Stimulated activated CD4-positive, alpha-beta T cell treated with anti-CD3 and anti-CD28 coated beads, Interleukin-12 subunit alpha, Interleukin-12 subunit beta, amount 100 ng/mL, for 4 hours (primary cell): Measurements from ENCODE around the gene CEP152.
"Not testable (repeated sequence)": the region's sequence is repeated elsewhere in the genome, so short reads cannot be mapped to it uniquely, and the experiment has no call there.

Source experiments
- DNase-seq: peaks from one replicate; pipeline ENCODE4 v3.0.0-alpha.2; 2020

The CEP152 gene

GRCh38 chr15:48810414-48811324 is at the start of gene CEP152:
CEP152 (minus strand) TSS chr15:48811069; CDS start chr15:48805649, 5,420 bp downstream.
- DNase-seq: peak; percentile 96

GRCh38 chr15:48859426-48859825 is 48.6 kb upstream of the CEP152 start:
- DNase-seq: no peak

GRCh38 chr15:48858401-48858800 is 47.5 kb upstream of the CEP152 start:
- no peak for DNase-seq

- no peak for DNase-seq
Observed at GRCh38 chr15:48856942-48857341, 46.1 kb upstream of the CEP152 start.

GRCh38 chr15:48855501-48856440 is 44.9 kb upstream of the CEP152 start:
- DNase-seq: no peak

GRCh38 chr15:48854434-48854833 is 43.6 kb upstream of the CEP152 start:
- DNase-seq: not testable (repeated sequence)

- DNase-seq: no peak
Observed at GRCh38 chr15:48851956-48852355, 41.1 kb upstream of the CEP152 start.

GRCh38 chr15:48850648-48851047 is 39.8 kb upstream of the CEP152 start:
- DNase-seq: no peak

- DNase-seq: no peak
Observed at GRCh38 chr15:48845123-48845522, 34.3 kb upstream of the CEP152 start.

- no peak for DNase-seq
Observed at GRCh38 chr15:48842501-48842900, 31.6 kb upstream of the CEP152 start.

GRCh38 chr15:48834756-48835155 is 23.9 kb upstream of the CEP152 start:
- no peak for DNase-seq

- DNase-seq: no peak
Observed at GRCh38 chr15:48833526-48834239, 22.8 kb upstream of the CEP152 start.

GRCh38 chr15:48832648-48833047 is 21.8 kb upstream of the CEP152 start:
- DNase-seq: no peak

GRCh38 chr15:48828906-48829305 is 18.0 kb upstream of the CEP152 start:
- DNase-seq: no peak

- no peak for DNase-seq
Observed at GRCh38 chr15:48828471-48828870, 17.6 kb upstream of the CEP152 start.

- no peak for DNase-seq
Observed at GRCh38 chr15:48825075-48825474, 14.2 kb upstream of the CEP152 start.

GRCh38 chr15:48823706-48824105 is 12.8 kb upstream of the CEP152 start:
- no peak for DNase-seq

GRCh38 chr15:48823237-48823636 is 12.4 kb upstream of the CEP152 start:
- DNase-seq: no peak

- no peak for DNase-seq
Observed at GRCh38 chr15:48814286-48814685, 3.4 kb upstream of the CEP152 start.

GRCh38 chr15:48811325-48811958 is 573 bp upstream of the CEP152 start:
- DNase-seq: no peak

GRCh38 chr15:48806151-48806550 is 4.7 kb downstream of the CEP152 start:
- no peak for DNase-seq

GRCh38 chr15:48805591-48805990 is 5.3 kb downstream of the CEP152 start:
- no peak for DNase-seq
